ENCODE data around the gene PAX2.

The PAX2 gene

DNA sequence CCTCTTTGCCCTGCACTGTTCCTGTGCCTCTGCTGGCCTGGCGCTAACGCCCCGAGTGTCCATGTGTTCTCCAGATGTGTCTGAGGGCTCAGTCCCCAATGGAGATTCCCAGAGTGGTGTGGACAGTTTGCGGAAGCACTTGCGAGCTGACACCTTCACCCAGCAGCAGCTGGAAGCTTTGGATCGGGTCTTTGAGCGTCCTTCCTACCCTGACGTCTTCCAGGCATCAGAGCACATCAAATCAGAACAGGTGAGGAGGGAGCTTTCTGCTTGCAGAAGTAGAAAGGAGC, 60.9 kb downstream of the PAX2 start:
- in situ Hi-C loops (cut with MboI; ENCODE audit: low pct_unique_long_range_greater_than_20kb, low sequenced_read_pairs) = no loop called here
- no peak for DNase-seq

- no peak for DNase-seq
- in situ Hi-C loops (cut with MboI; ENCODE audit: low pct_unique_long_range_greater_than_20kb, low sequenced_read_pairs) = no loop called here
These were observed 62.0 kb downstream of the PAX2 start for GRCh38 chr10:100807241-100807951.

GRCh38 chr10:100808876-100809275, 63.5 kb downstream of the PAX2 start:
- DNase-seq = no peak
- in situ Hi-C loops (cut with MboI; ENCODE audit: low pct_unique_long_range_greater_than_20kb, low sequenced_read_pairs) = no loop called here

- DNase-seq = no peak
- in situ Hi-C loops (cut with MboI; ENCODE audit: low pct_unique_long_range_greater_than_20kb, low sequenced_read_pairs) = no loop called here
These were observed 64.9 kb downstream of the PAX2 start for GRCh38 chr10:100810091-100810834.

DNA sequence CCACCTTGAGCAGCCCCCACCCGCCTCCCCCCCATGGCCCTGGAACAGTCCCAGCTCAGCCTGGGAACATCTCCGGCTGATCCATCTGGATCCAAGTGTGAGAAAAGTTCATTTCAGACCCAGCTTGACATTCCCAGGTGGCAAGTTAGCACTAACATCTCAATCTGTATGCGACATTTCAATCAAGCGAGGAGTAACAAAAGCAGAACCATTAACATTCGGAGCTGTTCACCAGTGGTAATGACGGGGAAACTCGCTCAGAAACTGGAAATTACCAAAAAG, 65.4 kb downstream of the PAX2 start:
- in situ Hi-C loops (cut with MboI; ENCODE audit: low pct_unique_long_range_greater_than_20kb, low sequenced_read_pairs) = no loop called here
- DNase-seq = no peak

DNA sequence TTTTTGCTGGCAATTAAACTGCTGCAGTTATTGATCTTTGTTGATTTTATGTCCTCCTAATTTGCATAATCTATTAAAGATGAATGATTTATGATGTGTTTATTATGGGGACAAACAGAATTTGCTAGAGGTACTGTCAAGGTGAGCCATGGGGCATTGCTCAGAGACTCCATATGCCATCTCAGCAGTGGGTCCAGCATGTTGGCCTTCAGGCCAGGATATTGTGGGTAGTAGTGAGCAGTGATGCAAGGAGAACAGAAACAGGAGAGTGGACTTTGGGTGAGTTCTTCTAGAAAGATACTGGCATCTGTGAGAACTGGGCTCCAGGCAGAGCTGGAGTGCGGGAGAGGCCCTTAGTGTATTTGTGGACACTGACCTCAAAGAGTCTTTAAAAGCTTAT, 65.9 kb downstream of the PAX2 start:
- in situ Hi-C loops (cut with MboI; ENCODE audit: low pct_unique_long_range_greater_than_20kb, low sequenced_read_pairs) = no loop called here
- no peak for DNase-seq

DNA sequence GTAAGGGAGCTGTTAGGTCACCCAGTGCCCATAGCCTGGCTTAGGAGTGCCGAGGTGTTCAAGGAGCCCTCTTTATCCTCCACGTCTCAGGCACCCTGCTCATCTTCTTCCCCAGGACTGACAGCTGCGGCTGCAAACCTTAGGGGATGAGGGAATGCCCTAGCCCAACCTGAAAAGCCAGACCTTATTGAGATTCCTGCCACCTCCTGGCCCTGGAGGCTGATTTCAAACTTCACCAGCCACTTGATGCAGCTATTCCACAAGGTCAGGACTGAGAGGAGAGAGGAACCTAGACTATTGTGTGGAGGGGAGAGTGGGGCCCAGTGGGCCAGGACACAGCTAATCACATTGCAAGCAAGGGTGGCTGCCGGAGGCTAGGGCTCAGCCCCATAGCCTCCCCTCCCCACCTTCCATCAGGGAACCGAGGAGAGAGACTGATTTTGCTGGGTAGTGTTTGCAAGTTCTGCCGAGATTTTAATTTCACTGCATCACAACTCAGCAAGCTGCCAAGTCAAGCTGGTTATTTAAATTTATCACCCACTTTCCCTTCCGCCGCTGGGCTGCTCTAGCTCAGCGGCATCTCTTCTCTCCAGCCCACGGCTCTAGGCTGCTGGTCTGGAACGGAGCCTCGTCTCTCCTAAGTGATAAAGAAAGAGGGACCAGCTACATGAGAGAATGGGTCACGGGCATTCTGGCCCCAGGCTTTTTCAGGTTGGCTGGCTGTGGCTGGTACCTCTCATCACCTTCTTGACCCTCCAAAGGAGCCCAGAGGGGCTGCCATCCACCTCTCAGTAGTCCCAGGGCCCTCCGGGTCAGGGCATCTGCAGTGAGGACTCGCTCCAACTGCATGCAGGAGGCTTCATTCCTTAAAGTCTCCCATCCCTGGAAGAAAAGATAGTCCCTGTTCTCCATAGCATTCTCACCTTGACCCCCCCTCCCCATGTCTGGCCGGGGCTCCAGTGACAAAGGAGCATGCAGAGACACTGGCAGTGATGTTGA, 66.7 kb downstream of the PAX2 start:
- no peak for DNase-seq
- in situ Hi-C loops (cut with MboI; ENCODE audit: low pct_unique_long_range_greater_than_20kb, low sequenced_read_pairs) = no loop called here

DNA sequence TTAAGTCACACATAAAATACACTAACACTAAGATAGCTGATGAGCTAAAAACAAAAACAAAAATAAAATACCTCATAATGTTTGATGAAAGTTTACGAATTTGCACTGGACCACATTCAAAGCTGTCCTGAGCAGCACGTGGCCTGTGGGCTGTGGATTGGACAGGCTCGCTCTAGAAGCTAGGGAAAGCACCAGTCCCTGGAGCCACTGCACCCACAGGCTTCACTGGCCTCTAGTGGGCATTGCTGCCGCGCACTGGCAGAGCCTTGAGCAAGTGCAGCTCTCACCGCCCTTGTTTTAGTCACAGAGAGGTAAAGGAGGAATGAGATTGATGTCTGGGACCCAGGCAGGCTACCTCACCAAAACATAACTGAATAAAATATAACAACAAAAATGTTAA, 67.6 kb downstream of the PAX2 start:
- in situ Hi-C loops (cut with MboI; ENCODE audit: low pct_unique_long_range_greater_than_20kb, low sequenced_read_pairs) = no loop called here
- no peak for DNase-seq

DNA sequence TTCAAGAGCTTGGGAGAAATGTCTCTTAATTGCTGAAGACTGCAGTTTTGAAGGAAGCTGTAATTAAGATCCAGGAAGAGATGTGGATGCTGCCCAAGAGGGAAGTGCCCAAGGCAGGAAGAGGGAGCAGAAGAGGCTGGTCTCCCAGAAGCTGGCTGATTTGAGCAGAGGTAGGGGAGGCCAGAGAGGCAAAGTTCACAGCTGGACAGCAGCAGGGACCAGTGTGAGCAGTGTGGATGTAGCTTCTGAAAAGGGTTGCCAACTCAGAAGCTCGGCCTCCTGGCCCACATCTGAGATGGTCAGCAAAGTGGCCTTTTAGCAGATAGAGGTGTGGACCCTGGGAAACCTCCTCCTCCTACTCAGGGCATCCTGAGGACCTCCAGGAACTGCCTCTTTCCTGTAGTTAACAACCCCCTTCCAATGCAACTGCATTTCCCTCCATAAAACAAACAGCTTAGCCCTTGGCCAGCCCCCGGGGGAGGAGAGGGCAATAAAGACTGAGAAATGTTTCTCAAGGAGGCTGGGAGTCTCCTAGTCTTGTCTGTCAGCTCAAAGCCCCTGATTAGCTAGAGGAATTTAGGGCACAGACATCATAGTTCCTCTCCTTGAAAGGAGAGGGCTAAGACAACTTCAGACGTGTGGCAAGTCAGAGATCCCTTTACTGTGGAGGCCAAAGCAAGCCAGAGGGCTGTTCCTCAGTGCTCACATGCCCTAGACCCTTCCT, 69.5 kb downstream of the PAX2 start:
- in situ Hi-C loops (cut with MboI; ENCODE audit: low pct_unique_long_range_greater_than_20kb, low sequenced_read_pairs) = no loop called here
- DNase-seq = no peak

- DNase-seq = no peak
- in situ Hi-C loops (cut with MboI; ENCODE audit: low pct_unique_long_range_greater_than_20kb, low sequenced_read_pairs) = no loop called here
These were observed 71.3 kb downstream of the PAX2 start for GRCh38 chr10:100816671-100817070.

GRCh38 chr10:100817268-100817839, 72.0 kb downstream of the PAX2 start:
- in situ Hi-C loops (cut with MboI; ENCODE audit: low pct_unique_long_range_greater_than_20kb, low sequenced_read_pairs) = no loop called here
- no peak for DNase-seq

DNA sequence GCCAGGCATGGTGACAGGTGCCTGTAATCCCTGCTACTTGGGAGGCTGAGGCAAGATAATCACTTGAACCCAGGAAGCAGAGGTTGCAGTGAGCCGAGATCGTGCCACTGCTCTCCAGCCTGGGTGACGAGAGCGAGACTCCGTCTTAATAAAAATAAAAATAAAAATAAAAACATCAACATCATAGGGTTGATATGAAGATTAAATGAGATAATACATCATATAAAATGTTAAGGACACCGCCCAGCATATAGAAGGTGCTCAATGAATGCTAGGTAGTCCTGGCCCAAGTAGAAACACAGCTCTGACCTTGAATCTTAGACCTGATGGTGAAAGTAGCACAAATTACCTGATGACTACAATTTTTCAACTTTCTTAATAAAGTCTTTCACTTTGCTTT, 74.0 kb downstream of the PAX2 start:
- in situ Hi-C loops (cut with MboI; ENCODE audit: low pct_unique_long_range_greater_than_20kb, low sequenced_read_pairs) = no loop called here
- DNase-seq = no peak

DNA sequence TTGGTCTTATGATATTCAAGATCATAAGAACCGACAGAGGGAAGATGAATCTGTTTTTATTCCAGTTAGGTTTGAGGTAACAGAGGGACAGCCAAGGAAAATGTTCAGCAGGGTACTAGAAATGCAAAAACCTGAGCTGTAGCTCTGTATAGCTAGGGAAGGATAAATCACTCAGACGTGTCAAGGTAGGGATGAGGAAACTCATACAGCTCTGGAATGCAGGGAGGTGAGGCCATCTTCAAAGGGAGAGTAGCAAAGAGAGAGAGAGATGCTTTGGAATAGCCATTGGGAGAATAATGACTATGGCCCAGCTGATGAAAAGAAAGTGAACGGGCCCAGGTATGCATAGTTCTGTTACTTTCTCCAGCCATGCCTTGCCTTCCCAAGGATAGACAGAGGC, 77.8 kb downstream of the PAX2 start:
- DNase-seq = no peak
- in situ Hi-C loops (cut with MboI; ENCODE audit: low pct_unique_long_range_greater_than_20kb, low sequenced_read_pairs) = no loop called here

GRCh38 chr10:100824886-100825285, 79.5 kb downstream of the PAX2 start:
- no peak for DNase-seq
- in situ Hi-C loops (cut with MboI; ENCODE audit: low pct_unique_long_range_greater_than_20kb, low sequenced_read_pairs) = no loop called here

DNA sequence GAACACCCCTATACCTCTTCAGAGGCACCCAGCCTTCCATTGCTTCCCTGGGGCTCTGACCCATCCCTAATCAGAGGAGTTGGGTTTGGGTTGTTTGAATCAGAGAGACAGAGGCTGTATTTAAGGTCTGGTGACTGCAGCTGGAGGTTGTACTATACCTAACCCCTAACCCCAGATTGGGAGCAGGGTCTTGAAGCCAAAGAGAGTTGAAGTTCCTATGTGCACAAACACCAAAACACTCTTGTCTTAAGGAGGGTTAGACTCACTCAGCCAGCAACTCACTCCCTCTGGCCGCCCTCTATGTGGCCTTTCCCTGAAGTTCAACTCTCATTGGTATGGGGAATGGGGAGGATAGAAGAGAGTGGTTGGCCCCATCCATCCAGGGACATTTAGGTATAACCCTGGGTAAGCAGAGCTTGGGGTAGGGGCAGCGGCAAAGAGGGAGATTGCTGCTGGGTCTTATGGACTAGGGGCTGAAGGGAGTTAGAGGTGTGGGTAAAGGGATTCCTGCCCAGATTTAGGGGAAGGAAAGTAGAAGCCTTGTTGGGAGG, 80.0 kb downstream of the PAX2 start:
- in situ Hi-C loops (cut with MboI; ENCODE audit: low pct_unique_long_range_greater_than_20kb, low sequenced_read_pairs) = no loop called here
- no peak for DNase-seq

GRCh38 chr10:100826031-100826651, 80.8 kb downstream of the PAX2 start:
- in situ Hi-C loops (cut with MboI; ENCODE audit: low pct_unique_long_range_greater_than_20kb, low sequenced_read_pairs) = no loop called here
- DNase-seq = peak; percentile 63

GRCh38 chr10:100826661-100826982, 81.2 kb downstream of the PAX2 start:
- DNase-seq = no peak
- in situ Hi-C loops (cut with MboI; ENCODE audit: low pct_unique_long_range_greater_than_20kb, low sequenced_read_pairs) = no loop called here

DNA sequence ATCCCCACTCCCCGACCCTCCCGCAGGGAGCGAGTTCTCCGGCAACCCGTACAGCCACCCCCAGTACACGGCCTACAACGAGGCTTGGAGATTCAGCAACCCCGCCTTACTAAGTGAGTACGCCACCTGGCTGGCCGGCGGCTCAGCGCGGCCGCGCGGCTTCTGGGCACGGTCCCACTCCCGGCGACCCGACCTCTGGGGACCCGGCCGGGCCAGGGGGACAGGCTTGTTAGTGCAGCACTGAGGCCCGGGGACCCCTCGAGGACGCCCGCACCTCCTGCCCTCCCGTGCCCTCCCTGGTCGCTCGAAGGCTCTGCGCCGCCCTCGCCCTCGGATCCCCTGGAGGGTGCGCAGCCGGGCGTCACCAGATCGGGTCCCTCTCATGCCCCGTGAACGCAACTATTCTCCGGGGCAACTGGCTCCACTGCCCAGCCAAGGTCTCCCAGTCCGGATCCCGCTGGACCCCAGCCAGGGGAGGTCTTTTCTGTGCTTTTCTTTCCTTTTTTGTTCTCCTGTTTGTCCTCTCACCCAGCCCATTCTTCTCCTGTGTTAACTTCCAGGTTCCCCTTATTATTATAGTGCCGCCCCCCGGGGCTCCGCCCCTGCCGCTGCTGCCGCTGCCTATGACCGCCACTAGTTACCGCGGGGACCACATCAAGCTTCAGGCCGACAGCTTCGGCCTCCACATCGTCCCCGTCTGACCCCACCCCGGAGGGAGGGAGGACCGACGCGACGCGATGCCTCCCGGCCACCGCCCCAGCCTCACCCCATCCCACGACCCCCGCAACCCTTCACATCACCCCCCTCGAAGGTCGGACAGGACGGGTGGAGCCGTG, 81.8 kb downstream of the PAX2 start:
- in situ Hi-C loops (cut with MboI; ENCODE audit: low pct_unique_long_range_greater_than_20kb, low sequenced_read_pairs) = no loop called here
- DNase-seq = peak; percentile 66

Data from KBM-7 (cell line).